ENCODE data around the gene ITSN1. TPM values are rescaled to one million over a fixed set of nuclear protein-coding genes. Genes with fewer than 3 reads are reported as not detected.
"Not testable (repeated sequence)": the region's sequence is repeated elsewhere in the genome, so short reads cannot be mapped to it uniquely, and the experiment has no call there.

ITSN1 gene
- polyA plus RNA-seq, 1 donor from 2014 or later, result 0.01 TPM

- H3K4me1 Mint-ChIP-seq, result no peaks in the 10 kb centered on the region
- H3K9me3 Mint-ChIP-seq, result peaks cover 2 to 8% (median 3%) of the 10 kb centered on the region in 3 donors
- no peak overlapping the region for H3K4me3 Mint-ChIP-seq
- H3K36me3 Mint-ChIP-seq, result peaks cover 6% of the 10 kb centered on the region
- no peak overlapping the region for H3K27ac Mint-ChIP-seq
- H3K27me3 Mint-ChIP-seq, result no peaks in the 10 kb centered on the region
Measured at GRCh38 chr21:33774551-33774950, 132.2 kb downstream of the ITSN1 start.

GRCh38 chr21:33775100-33775828, 133.0 kb downstream of the ITSN1 start:
- Mint-ChIP-seq H3K27ac (no peak overlapping the region), H3K4me1 (no peaks in the 10 kb centered on the region), H3K27me3 (no peaks in the 10 kb centered on the region), H3K9me3 (peaks cover 2 to 8% (median 3%) of the 10 kb centered on the region in 3 donors), H3K36me3 (peaks cover 6% of the 10 kb centered on the region), H3K4me3 (no peak overlapping the region)

DNA sequence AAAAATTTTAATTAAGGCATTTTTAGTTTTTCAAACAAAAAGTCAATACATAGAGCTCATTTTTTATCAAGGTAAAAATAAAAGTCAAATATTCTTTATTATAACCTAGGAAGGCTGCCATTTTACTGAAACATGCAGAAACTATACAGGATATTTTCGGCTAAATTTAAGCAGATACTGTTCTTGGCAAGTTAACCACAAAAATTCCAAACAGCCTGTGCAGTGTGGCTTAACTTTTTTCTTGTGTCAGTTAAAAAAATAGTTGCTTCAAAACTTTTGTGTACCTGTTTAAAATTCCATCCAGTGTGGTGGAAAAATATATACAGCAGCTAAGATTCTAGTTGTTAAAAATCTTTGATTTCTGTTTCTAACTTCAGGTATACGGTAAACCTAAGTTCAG, 138.3 kb downstream of the ITSN1 start:
- Mint-ChIP-seq H3K9me3 (peaks cover 2 to 8% (median 2%) of the 10 kb centered on the region in 3 donors), H3K36me3 (peaks cover 2% of the 10 kb centered on the region), H3K4me3 (no peak overlapping the region), H3K4me1 (no peaks in the 10 kb centered on the region), H3K27ac (no peak overlapping the region), H3K27me3 (no peaks in the 10 kb centered on the region)

DNA sequence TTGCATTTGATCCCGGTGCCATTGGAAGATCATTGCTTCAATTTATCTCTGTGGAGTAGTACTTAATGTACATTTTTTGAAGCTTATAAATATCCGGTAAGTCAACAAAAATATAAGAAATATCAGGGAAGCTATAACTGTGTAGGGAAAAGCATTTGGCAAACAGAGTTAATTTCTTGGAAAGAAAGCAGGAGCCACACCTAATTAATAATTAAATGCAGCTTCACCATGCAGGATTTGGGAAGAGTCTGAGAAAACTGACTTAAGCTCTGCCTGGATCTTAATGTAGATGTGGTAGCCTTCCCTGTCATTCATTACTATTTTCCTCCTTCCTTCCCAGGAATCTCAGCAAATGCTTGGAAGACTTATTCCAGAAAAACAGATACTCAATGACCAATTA, 138.8 kb downstream of the ITSN1 start:
- no peak overlapping the region for H3K27ac Mint-ChIP-seq
- peaks cover 2% of the 10 kb centered on the region for H3K36me3 Mint-ChIP-seq
- H3K27me3 Mint-ChIP-seq, result no peaks in the 10 kb centered on the region
- H3K4me1 Mint-ChIP-seq, result no peaks in the 10 kb centered on the region
- no peak overlapping the region for H3K4me3 Mint-ChIP-seq
- H3K9me3 Mint-ChIP-seq, result peaks cover 2 to 8% (median 2%) of the 10 kb centered on the region in 3 donors

DNA sequence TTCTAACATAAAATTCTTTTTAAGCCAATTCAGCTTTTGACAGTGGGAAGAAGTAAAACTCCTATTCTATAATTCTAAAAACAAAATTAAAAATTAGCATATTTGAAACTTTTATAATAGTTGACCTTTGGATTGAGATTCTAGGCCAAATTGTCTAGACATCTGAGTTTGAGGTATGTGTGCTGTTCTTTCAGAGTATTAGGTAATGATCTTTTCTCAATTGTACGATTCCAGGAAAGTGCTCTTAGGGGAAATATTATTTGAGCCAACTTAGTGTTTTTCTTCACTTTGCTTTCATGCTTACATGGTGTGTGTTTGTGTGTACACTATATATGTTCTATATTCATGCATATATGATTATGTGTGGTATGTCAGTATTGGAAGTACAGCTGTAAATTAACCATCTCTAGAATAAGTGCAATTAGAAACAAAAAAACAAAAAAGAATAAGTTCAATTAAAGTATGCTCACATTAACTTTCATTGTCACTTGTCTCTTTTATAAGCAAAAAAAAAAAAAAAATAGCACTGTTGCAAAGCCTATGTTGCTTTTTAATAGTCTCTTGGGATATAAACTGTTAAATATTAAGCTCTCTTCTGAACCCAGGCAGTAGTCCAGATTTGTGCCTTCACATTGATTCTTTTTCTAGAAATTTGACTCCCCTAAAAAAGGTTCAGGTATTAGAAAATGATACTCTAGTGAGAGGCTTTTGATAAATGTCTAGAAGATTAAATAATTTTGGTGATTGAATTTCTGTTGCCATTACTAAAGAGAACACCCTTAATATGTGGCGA, 141.1 kb downstream of the ITSN1 start:
- Mint-ChIP-seq H3K4me1 (no peaks in the 10 kb centered on the region), H3K27me3 (no peaks in the 10 kb centered on the region), H3K27ac (no peak overlapping the region), H3K9me3 (peaks cover 2 to 8% (median 2%) of the 10 kb centered on the region in 3 donors), H3K4me3 (no peak overlapping the region), H3K36me3 (peaks cover 2% of the 10 kb centered on the region)

DNA sequence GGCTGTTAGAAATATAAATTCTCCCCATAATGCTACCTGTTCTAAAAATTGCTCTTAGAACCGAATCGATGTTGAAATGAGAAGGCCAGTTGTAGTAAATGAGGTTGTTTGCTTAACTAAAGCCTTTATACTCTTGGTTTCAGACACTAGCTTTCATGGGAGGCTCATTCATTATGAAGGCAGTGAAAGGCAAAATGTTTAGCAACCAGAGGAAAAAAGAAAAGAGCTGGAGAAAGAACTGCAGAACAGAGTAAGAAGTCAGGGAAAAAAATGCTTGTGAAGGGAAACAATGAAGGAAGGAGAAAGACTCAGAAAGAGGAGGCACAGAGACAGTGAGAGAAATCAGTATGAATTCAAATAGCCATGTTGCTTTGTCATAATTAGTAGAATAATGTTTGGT, 145.1 kb downstream of the ITSN1 start:
- Mint-ChIP-seq H3K36me3 (peaks cover 2% of the 10 kb centered on the region), H3K9me3 (peaks cover 0 to 2% (median 0%) of the 10 kb centered on the region in 3 donors), H3K4me1 (no peaks in the 10 kb centered on the region), H3K27me3 (peaks cover 1% of the 10 kb centered on the region), H3K4me3 (no peak overlapping the region), H3K27ac (no peak overlapping the region)

- not testable (repeated sequence) for H3K4me1 Mint-ChIP-seq, H3K36me3 Mint-ChIP-seq, H3K27me3 Mint-ChIP-seq, H3K27ac Mint-ChIP-seq, H3K4me3 Mint-ChIP-seq, H3K9me3 Mint-ChIP-seq
Measured at GRCh38 chr21:33788438-33788837, 146.1 kb downstream of the ITSN1 start.

- Mint-ChIP-seq H3K27me3 (peaks cover 1% of the 10 kb centered on the region), H3K4me3 (no peak overlapping the region), H3K4me1 (no peaks in the 10 kb centered on the region), H3K36me3 (peaks cover 2% of the 10 kb centered on the region), H3K9me3 (peaks cover 0 to 1% (median 0%) of the 10 kb centered on the region in 3 donors), H3K27ac (no peak overlapping the region)
Measured at GRCh38 chr21:33789697-33790096, 147.4 kb downstream of the ITSN1 start.

- H3K27me3 Mint-ChIP-seq, result peaks cover 4% of the 10 kb centered on the region
- H3K4me1 Mint-ChIP-seq, result no peaks in the 10 kb centered on the region
- no peak overlapping the region for H3K4me3 Mint-ChIP-seq
- peaks cover 0 to 1% (median 0%) of the 10 kb centered on the region in 3 donors for H3K9me3 Mint-ChIP-seq
- H3K27ac Mint-ChIP-seq, result no peak overlapping the region
- H3K36me3 Mint-ChIP-seq, result peaks cover 2% of the 10 kb centered on the region
Measured at GRCh38 chr21:33791073-33791472, 148.8 kb downstream of the ITSN1 start.

DNA sequence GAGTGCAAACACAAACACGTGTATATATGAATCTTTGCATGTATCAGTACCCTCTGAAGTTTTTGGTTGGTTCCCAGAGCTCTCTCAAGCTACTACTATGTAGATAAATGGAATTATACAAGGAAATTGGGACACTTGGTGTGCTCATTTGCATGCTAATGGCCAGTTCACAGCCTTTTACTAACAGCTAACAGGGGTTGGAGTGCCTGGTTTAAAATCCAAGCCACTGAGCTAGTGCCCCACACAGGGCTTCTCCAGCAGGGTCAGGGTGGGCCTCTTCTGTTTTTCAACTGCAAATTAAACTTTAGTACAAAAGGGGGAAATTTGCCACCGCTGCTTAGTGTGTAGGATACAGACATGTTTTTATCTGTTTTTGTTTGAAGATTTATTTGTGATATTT, 152.3 kb downstream of the ITSN1 start:
- Mint-ChIP-seq H3K4me3 (no peak overlapping the region), H3K36me3 (peaks cover 2% of the 10 kb centered on the region), H3K27ac (no peak overlapping the region), H3K4me1 (no peaks in the 10 kb centered on the region), H3K27me3 (peaks cover 4% of the 10 kb centered on the region), H3K9me3 (peaks cover 0 to 1% (median 0%) of the 10 kb centered on the region in 3 donors)

DNA sequence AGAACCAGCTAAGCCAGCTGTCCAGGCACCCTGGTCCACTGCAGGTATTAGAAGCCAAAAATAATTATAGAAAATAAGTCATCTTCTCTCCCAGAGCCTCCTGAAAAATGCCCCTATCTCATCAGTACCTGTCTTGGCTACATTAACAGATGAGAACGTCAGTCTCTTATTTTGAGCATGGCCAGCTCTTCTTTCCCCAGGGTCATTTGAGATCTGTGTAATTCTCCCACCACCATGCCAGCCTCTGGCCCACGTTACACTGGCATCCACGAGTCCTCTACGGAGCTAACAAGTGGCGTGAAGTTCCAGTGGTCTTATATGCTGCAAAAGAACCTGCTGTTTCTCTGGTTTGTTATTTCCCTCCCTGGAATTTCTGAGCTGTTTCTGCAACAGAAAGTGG, 155.3 kb downstream of the ITSN1 start:
- Mint-ChIP-seq H3K27me3 (peaks cover 2% of the 10 kb centered on the region), H3K36me3 (peaks cover 1% of the 10 kb centered on the region), H3K4me1 (no peaks in the 10 kb centered on the region), H3K4me3 (no peak overlapping the region), H3K27ac (no peak overlapping the region), H3K9me3 (peaks cover 0 to under 1% (median 0%) of the 10 kb centered on the region in 3 donors)

GRCh38 chr21:33799378-33800090, 157.2 kb downstream of the ITSN1 start:
- no peak overlapping the region for H3K4me3 Mint-ChIP-seq
- no peaks in the 10 kb centered on the region for H3K4me1 Mint-ChIP-seq
- no peak overlapping the region for H3K27ac Mint-ChIP-seq
- H3K9me3 Mint-ChIP-seq, result no peaks in the 10 kb centered on the region
- H3K36me3 Mint-ChIP-seq, result no peaks in the 10 kb centered on the region
- H3K27me3 Mint-ChIP-seq, result peaks cover 2% of the 10 kb centered on the region

DNA sequence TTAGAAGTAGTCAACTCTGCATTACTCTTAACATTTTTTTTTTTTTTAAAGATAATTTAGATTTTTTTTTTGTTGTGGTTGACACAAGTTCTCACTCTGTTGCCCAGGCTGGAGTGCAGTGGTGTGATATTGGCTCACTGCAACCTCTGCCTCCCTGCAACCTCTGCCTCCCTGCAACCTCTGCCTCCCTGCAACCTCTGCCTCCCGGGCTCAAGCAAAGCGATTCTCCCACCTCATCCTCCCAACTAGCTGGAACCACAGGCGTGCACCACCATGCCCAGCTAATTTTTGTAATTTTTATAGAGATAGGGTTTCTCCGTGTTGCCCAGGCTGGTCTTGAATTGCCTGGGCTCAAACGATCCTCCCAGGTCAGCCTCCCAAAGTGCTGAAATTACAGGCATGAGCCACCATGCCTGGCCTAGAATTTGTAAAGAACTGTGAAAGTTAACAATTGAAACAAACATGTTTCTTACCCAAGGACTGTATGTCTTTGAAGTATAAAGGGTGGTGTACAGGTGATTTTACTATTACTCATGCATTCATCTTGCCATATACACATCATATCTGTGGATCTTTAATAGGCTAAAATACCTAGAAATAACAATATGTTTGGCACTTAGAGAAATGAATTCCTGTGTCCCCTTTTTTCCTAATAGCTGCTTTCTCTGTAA, 158.6 kb downstream of the ITSN1 start:
- Mint-ChIP-seq H3K9me3 (no peaks in the 10 kb centered on the region), H3K4me1 (no peaks in the 10 kb centered on the region), H3K27me3 (no peaks in the 10 kb centered on the region), H3K27ac (no peak overlapping the region), H3K4me3 (no peak overlapping the region), H3K36me3 (no peaks in the 10 kb centered on the region)

- Mint-ChIP-seq H3K4me3 (no peak overlapping the region), H3K27me3 (no peaks in the 10 kb centered on the region), H3K9me3 (no peaks in the 10 kb centered on the region), H3K27ac (no peak overlapping the region), H3K4me1 (no peaks in the 10 kb centered on the region), H3K36me3 (no peaks in the 10 kb centered on the region)
Measured at GRCh38 chr21:33801424-33802405, 159.4 kb downstream of the ITSN1 start.

Data from IgD-negative memory B cell (primary cell).